ENCODE measurements around the gene CCBE1.

CCBE1 gene

DNA sequence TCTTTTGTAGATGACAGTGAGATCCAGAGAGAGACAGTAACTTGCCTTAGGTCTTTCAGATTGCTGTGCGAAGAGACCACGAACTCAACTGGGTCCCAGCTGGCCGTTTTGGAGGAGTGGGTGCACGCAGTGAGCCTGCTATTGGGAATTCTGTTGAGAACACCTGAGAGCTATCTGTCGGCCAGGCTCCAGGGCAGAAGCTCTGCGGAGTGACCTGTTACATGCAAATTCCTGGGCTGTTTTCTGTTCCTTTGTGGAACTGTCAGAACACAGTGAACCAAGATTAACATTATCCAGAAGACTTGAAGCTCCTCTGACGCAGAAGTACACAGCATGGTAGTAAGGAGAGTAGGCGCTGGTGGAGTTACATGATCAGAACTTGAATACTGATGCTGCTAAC is 238.6 kb downstream of the CCBE1 start:
- ATAC-seq (ENCODE audit: low read depth), result no peak
- Mint-ChIP-seq H3K9me3 (no peaks in the 10 kb centered on the region), H3K36me3 (no peaks in the 10 kb centered on the region), H3K27me3 (peaks cover 9% of the 10 kb centered on the region), H3K4me3 (no peak overlapping the region), H3K27ac (no peak overlapping the region), H3K4me1 (no peaks in the 10 kb centered on the region)
- DNase-seq (ENCODE audit: low spot score in 2 of 2), result no peak

DNA sequence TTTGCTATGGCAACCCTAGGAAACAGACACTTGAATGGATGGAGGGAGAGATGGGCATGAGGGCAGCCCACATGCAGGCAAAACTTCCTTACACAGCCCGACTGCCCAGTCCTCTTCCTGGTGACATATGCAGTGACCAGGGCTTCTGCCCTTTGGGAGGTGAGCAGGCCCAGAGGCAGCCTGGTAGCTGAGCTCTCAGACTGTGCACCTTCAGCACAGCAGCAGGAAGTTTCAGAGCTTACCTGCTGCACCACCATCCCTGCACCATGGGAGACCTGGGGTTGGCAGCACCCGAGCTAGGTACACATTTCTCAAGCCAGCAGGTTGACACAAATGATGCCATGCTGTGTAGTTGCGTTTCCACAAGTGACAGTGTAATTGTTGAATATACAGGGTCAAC is 240.6 kb downstream of the CCBE1 start:
- H3K36me3 Mint-ChIP-seq, result no peaks in the 10 kb centered on the region
- no peak for DNase-seq (ENCODE audit: low spot score in 2 of 2)
- no peak overlapping the region for H3K4me3 Mint-ChIP-seq
- no peak overlapping the region for H3K27ac Mint-ChIP-seq
- peaks cover 9% of the 10 kb centered on the region for H3K27me3 Mint-ChIP-seq
- no peak for ATAC-seq (ENCODE audit: low read depth)
- H3K4me1 Mint-ChIP-seq, result no peaks in the 10 kb centered on the region
- no peaks in the 10 kb centered on the region for H3K9me3 Mint-ChIP-seq

DNA sequence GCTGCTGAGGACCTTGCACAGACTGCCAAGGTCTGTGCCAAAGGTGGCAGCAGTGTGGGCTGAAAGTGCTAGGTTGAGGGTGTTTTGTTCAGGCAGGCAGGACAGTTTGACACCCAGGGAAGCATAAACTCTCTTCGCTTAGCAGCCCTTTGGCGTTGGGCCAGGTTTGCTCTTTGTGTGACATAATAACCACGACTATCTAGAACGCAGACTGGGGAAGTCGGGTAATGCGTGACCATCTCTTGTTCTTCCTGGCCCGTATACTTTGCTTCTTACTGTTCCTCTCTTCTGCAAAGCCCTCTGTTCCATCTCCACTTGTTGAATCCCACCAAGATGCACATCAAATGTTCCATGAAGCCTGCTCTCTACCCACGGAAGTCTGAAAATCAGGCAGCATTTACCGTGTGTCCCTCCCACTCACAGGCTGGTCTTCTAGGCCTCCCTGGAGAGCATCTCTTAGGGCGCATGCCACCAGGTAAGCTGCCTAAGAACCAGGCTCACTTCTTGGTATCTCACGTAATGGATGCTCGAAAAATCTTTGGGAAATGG is 241.4 kb downstream of the CCBE1 start:
- ATAC-seq (ENCODE audit: low read depth) (no peak), DNase-seq (ENCODE audit: low spot score in 2 of 2) (no peak)
- peaks cover 9% of the 10 kb centered on the region for H3K27me3 Mint-ChIP-seq
- H3K4me1 Mint-ChIP-seq, result no peaks in the 10 kb centered on the region
- no peaks in the 10 kb centered on the region for H3K9me3 Mint-ChIP-seq
- H3K27ac Mint-ChIP-seq, result no peak overlapping the region
- no peak overlapping the region for H3K4me3 Mint-ChIP-seq
- no peaks in the 10 kb centered on the region for H3K36me3 Mint-ChIP-seq

DNA sequence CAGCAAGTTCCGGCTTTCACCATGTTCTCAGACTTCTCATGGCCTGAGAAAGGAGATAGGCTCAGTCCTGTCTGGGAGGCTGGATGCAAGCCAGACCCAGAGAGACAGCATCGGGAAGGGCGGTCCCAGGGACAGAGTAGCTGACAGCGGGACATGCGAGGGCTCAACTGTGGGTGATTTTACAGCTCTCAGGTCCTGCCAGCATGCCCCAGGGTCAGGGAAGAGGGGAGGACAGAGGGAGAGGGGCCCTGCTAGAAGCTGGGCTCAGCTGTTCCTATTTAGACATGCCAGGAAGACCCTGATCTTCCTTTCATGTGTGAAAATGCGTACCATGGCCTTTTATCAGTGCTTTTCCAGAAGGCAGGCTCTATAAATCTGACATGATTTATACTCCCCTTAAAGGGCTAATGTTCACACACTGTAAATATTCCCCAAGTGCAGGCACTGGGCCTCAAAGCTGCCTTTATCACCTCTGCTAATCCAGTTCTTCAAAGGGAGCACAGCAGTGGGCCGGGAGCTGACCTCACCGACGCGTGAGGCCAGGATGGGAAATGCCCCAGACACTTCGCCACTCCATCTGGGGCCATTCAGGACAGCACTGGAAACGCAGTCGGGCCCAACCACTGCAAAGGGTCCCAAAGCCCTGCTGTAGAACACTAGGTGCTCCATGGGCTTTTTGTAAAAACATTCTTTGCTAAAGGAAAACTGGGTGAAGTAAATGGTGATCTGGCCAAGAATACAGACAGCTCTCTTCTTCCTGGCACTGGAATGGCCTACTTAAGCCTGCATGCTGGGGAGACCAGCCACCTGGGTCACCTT is 242.1 kb downstream of the CCBE1 start:
- Mint-ChIP-seq H3K9me3 (no peaks in the 10 kb centered on the region), H3K36me3 (no peaks in the 10 kb centered on the region), H3K27ac (no peak overlapping the region), H3K4me3 (no peak overlapping the region), H3K27me3 (peaks cover 9% of the 10 kb centered on the region), H3K4me1 (no peaks in the 10 kb centered on the region)
- ATAC-seq (ENCODE audit: low read depth), result no peak
- DNase-seq (ENCODE audit: low spot score in 2 of 2), result no peak

GRCh38 chr18:59453468-59453961 is 243.7 kb downstream of the CCBE1 start:
- ATAC-seq (ENCODE audit: low read depth), result no peak
- H3K4me1 Mint-ChIP-seq, result no peaks in the 10 kb centered on the region
- H3K9me3 Mint-ChIP-seq, result no peaks in the 10 kb centered on the region

DNA sequence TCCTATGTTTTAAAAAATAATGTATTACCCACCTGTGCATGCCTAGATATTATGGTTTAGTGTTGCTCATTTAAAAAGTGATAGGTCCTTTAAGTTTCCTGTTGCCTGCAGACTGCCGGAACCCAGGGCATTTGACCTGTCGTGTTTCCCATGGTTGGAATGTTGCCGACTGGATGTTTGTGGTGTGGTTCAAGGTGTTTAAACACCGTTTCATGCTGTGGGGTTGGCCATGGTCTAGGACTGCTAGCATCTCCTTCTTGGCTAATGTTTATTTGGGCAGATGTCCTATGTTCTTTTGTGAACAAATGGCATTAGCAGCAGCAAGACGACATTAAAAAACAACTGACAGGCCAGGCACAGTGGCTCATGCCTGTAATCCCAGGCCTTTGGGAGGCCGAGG is 245.3 kb downstream of the CCBE1 start:
- Mint-ChIP-seq H3K36me3 (no peaks in the 10 kb centered on the region), H3K27ac (no peak overlapping the region), H3K4me3 (no peak overlapping the region), H3K4me1 (no peaks in the 10 kb centered on the region), H3K9me3 (no peaks in the 10 kb centered on the region), H3K27me3 (peaks cover 5% of the 10 kb centered on the region)
- ATAC-seq (ENCODE audit: low read depth) (no peak), DNase-seq (ENCODE audit: low spot score in 2 of 2) (no peak)

More at GRCh38 chr18:59453468-59453961, 243.7 kb downstream of the CCBE1 start:
- H3K27me3 Mint-ChIP-seq, result peaks cover 8% of the 10 kb centered on the region
- DNase-seq (ENCODE audit: low spot score in 2 of 2), result no peak
- H3K27ac Mint-ChIP-seq, result no peak overlapping the region
- H3K36me3 Mint-ChIP-seq, result no peaks in the 10 kb centered on the region
- H3K4me3 Mint-ChIP-seq, result no peak overlapping the region

DNA sequence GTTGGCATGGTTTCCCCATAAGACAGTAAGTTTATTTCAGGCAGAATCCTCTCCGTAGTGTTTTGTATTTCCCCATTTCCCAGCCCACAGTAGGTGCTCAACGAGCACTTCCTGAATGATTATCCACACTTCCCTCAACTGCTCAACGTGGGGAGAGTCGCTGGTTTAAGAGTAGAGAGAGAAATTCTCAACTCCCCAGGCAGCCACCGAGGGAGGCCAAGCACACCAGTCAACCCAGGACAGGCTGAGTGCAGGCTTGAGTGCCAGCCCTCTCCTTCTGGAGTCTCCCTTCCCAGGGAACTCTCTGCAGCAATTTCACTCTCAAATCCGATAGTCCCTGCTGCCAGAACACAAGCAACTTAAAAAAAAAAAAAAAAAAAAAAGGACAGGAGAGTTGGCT is 246.2 kb downstream of the CCBE1 start:
- Mint-ChIP-seq H3K27me3 (peaks cover 3% of the 10 kb centered on the region), H3K4me1 (no peaks in the 10 kb centered on the region), H3K4me3 (no peak overlapping the region), H3K27ac (no peak overlapping the region), H3K36me3 (no peaks in the 10 kb centered on the region), H3K9me3 (no peaks in the 10 kb centered on the region)
- no peak for DNase-seq (ENCODE audit: low spot score in 2 of 2)
- ATAC-seq (ENCODE audit: low read depth), result no peak

DNA sequence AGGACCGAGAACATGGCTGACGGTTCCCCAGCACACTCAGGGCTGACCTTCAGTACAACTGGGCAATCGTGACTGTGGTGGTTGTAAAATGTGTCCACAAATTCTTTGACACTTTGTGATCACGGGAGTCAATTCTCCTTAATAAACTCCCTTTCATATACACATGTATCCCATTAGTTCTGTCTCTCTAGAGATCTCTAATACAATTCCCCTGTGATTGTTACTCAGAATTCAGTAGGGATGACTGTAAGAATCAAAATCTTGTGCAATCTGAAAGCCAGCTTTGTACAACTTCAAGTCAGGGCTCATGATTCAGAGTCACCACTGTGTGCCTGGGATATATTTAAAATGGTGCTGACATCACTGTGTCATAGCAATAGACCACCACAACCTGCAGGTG is 248.7 kb downstream of the CCBE1 start:
- no peak for DNase-seq (ENCODE audit: low spot score in 2 of 2)
- H3K27me3 Mint-ChIP-seq, result no peaks in the 10 kb centered on the region
- H3K27ac Mint-ChIP-seq, result no peak overlapping the region
- H3K9me3 Mint-ChIP-seq, result no peaks in the 10 kb centered on the region
- H3K4me1 Mint-ChIP-seq, result no peaks in the 10 kb centered on the region
- ATAC-seq (ENCODE audit: low read depth), result no peak
- H3K36me3 Mint-ChIP-seq, result no peaks in the 10 kb centered on the region
- no peak overlapping the region for H3K4me3 Mint-ChIP-seq

DNA sequence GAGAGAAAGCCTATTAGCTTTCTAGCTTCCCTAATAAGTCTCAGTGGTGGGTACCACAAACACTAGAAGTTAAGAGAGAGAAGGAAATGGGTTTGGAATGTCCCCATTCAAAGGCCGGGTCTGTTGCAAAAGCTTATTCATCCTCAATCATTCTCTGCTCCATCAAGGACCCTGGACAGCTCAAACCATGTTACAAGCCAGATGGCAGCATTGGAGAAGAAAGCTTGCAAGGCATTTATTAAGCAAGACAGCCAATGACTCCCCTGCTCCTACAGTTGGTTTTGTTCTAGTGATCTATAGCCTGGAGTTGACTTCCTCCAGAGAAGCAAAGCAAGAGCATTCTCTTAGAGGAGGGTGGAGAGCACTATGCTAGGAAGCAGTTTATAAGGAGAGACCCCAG is 251.2 kb downstream of the CCBE1 start:
- Mint-ChIP-seq H3K36me3 (no peaks in the 10 kb centered on the region), H3K4me1 (no peaks in the 10 kb centered on the region), H3K27me3 (no peaks in the 10 kb centered on the region), H3K9me3 (peaks cover 4% of the 10 kb centered on the region), H3K27ac (no peak overlapping the region), H3K4me3 (no peak overlapping the region)
- DNase-seq (ENCODE audit: low spot score in 2 of 2) (no peak), ATAC-seq (ENCODE audit: low read depth) (no peak)

DNA sequence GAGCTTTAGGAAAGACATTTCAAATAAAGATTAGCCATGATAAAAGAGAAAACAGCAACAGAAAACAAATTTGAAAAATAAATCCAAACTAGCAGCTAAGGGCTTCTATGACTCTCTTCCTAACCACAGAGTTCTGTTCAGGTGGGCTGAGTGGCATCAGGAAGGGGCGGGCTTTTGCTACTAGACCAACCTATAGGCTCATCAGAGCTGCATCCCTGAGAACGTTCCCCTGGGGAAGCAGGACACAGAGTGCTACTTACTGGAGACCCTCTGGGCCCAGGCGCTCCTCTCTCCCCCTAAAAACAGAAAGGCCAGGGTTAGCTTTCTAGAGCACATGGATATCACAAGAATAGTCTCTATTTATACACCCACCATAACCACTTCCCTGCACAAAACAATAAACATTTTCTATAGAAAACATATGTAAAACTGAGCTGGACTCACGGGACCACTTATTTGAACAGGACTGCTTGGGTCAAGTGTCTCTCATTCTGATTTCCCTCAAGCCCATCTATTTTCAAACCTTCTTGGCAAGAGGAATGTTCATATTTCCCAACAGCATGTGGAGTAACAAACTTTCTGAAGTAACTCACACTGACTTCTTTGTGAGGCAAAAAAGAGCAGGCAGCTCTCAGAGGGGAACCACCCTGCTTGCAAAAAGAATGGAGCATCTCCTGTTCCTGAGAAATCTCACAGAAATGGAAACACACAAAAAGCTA is 259.2 kb downstream of the CCBE1 start:
- DNase-seq (ENCODE audit: low spot score in 2 of 2) (no peak), ATAC-seq (ENCODE audit: low read depth) (no peak)
- Mint-ChIP-seq H3K9me3 (peaks cover 4% of the 10 kb centered on the region), H3K36me3 (peaks cover 2% of the 10 kb centered on the region), H3K27ac (no peak overlapping the region), H3K27me3 (peaks cover 7% of the 10 kb centered on the region), H3K4me1 (peaks cover 2% of the 10 kb centered on the region), H3K4me3 (no peak overlapping the region)

GRCh38 chr18:59432803-59433597 is 264.2 kb downstream of the CCBE1 start:
- no peak for ATAC-seq (ENCODE audit: low read depth)
- Mint-ChIP-seq H3K27me3 (peaks cover 7% of the 10 kb centered on the region), H3K27ac (no peak overlapping the region), H3K36me3 (peaks cover 2% of the 10 kb centered on the region), H3K4me1 (peaks cover 2% of the 10 kb centered on the region), H3K9me3 (no peaks in the 10 kb centered on the region), H3K4me3 (no peak overlapping the region)
- no peak for DNase-seq (ENCODE audit: low spot score in 2 of 2)

DNA sequence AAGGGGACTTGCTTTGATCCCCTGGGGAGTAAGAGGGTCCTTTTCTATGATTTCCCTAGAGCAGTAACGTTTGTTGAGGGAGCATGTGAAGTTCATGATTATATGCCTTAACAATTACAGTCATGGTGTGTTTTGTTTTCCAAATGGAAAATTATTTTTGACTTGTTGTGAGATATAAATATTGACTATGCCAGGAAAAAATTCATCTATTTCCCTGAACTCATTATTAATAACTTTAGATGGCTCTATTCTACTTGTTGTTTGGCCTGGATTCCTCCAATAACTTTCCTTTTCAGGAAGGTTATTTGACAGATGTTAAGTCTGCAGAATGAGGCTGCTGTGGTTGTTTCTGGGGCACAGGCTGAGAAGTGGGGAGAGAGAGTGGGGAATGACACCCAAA is 266.1 kb downstream of the CCBE1 start:
- DNase-seq (ENCODE audit: low spot score in 2 of 2), result no peak
- no peak overlapping the region for H3K4me3 Mint-ChIP-seq
- no peaks in the 10 kb centered on the region for H3K9me3 Mint-ChIP-seq
- no peak for ATAC-seq (ENCODE audit: low read depth)
- H3K36me3 Mint-ChIP-seq, result peaks cover 2% of the 10 kb centered on the region
- H3K4me1 Mint-ChIP-seq, result peaks cover 2% of the 10 kb centered on the region
- no peak overlapping the region for H3K27ac Mint-ChIP-seq
- H3K27me3 Mint-ChIP-seq, result peaks cover 7% of the 10 kb centered on the region

- H3K27me3 Mint-ChIP-seq, result peaks cover 4% of the 10 kb centered on the region
- no peak for ATAC-seq (ENCODE audit: low read depth)
- H3K36me3 Mint-ChIP-seq, result peaks cover 2% of the 10 kb centered on the region
- H3K27ac Mint-ChIP-seq, result no peak overlapping the region
- no peaks in the 10 kb centered on the region for H3K9me3 Mint-ChIP-seq
- H3K4me1 Mint-ChIP-seq, result peaks cover 2% of the 10 kb centered on the region
- no peak for DNase-seq (ENCODE audit: low spot score in 2 of 2)
- H3K4me3 Mint-ChIP-seq, result no peak overlapping the region
Observed at GRCh38 chr18:59429608-59430007, 267.6 kb downstream of the CCBE1 start.

DNA sequence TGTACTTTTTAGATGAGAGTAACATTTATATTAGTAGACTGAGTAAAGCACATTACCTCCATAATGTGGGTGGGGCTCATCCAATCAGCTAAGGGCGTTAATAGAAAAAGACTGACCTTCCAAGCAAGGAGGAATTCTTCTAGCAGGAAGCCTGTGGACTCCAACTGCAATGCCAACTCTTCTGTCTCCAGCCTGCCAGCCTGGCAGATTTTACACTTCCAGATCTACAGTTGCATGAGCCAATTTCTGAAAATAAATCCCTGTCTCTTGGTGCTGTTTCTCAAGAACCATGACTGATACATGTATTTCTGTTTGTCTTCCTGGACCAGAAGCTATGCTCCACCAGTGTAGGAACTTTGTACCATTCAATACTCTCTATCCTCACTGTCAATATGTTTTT is 269.2 kb downstream of the CCBE1 start:
- DNase-seq (ENCODE audit: low spot score in 2 of 2), result no peak
- peaks cover 2% of the 10 kb centered on the region for H3K27me3 Mint-ChIP-seq
- no peaks in the 10 kb centered on the region for H3K4me1 Mint-ChIP-seq
- H3K9me3 Mint-ChIP-seq, result no peaks in the 10 kb centered on the region
- no peak overlapping the region for H3K27ac Mint-ChIP-seq
- no peak overlapping the region for H3K4me3 Mint-ChIP-seq
- ATAC-seq (ENCODE audit: low read depth), result no peak
- no peaks in the 10 kb centered on the region for H3K36me3 Mint-ChIP-seq

Measured in memory B cell (primary cell).